GM21717 (cell line): ENCODE measurements around the gene ADAMTSL1.

Experiments used
- ATAC-seq: cut with Tn5 transposase; IDR thresholded peaks from one replicate; pipeline ENCODE4 v1.9.1; 2021; ENCODE audit warnings: mild to moderate bottlenecking, moderate library complexity; ENCODE audit not compliant: unreplicated experiment

The ADAMTSL1 gene

GRCh38 chr9:18848657-18849056, 374.7 kb downstream of the ADAMTSL1 start:
- no peak for ATAC-seq

- ATAC-seq: no peak
Observed at GRCh38 chr9:18849270-18849669, 375.3 kb downstream of the ADAMTSL1 start.

GRCh38 chr9:18849890-18850677, 376.1 kb downstream of the ADAMTSL1 start:
- ATAC-seq: no peak

- no peak for ATAC-seq
Observed at GRCh38 chr9:18851069-18851795, 377.3 kb downstream of the ADAMTSL1 start.

GRCh38 chr9:18855656-18856055, 381.7 kb downstream of the ADAMTSL1 start:
- ATAC-seq: no peak

GRCh38 chr9:18857334-18857733, 383.4 kb downstream of the ADAMTSL1 start:
- ATAC-seq: no peak

- no peak for ATAC-seq
Observed at GRCh38 chr9:18857769-18858168, 383.8 kb downstream of the ADAMTSL1 start.

GRCh38 chr9:18861609-18862544, 387.9 kb downstream of the ADAMTSL1 start:
- ATAC-seq: no peak

- no peak for ATAC-seq
Observed at GRCh38 chr9:18863791-18864190, 389.8 kb downstream of the ADAMTSL1 start.

- ATAC-seq: no peak
Observed at GRCh38 chr9:18864516-18864915, 390.6 kb downstream of the ADAMTSL1 start.

GRCh38 chr9:18865542-18865941, 391.6 kb downstream of the ADAMTSL1 start:
- ATAC-seq: no peak

GRCh38 chr9:18866121-18866831, 392.3 kb downstream of the ADAMTSL1 start:
- no peak for ATAC-seq

- ATAC-seq: no peak
Observed at GRCh38 chr9:18869725-18870124, 395.8 kb downstream of the ADAMTSL1 start.

- no peak for ATAC-seq
Observed at GRCh38 chr9:18874069-18874468, 400.1 kb downstream of the ADAMTSL1 start.

- peak; percentile 62 for ATAC-seq
Observed at GRCh38 chr9:18874990-18875389, 401.0 kb downstream of the ADAMTSL1 start.

GRCh38 chr9:18877984-18878383, 404.0 kb downstream of the ADAMTSL1 start:
- ATAC-seq: no peak

- ATAC-seq: no peak
Observed at GRCh38 chr9:18881758-18882157, 407.8 kb downstream of the ADAMTSL1 start.

- no peak for ATAC-seq
Observed at GRCh38 chr9:18887546-18887945, 413.6 kb downstream of the ADAMTSL1 start.

GRCh38 chr9:18888290-18888689, 414.3 kb downstream of the ADAMTSL1 start:
- no peak for ATAC-seq

- no peak for ATAC-seq
Observed at GRCh38 chr9:18889550-18889949, 415.6 kb downstream of the ADAMTSL1 start.

- peak; percentile 91 for ATAC-seq
Observed at GRCh38 chr9:18890372-18890771, 416.4 kb downstream of the ADAMTSL1 start.
